ACC112 (cell line): ENCODE data around the gene GAREM2.

Experiments
- H2AFZ ChIP-seq: fragments of 200-600 bp; sonication (generic); one replicate; pipeline ENCODE4 v1.6.0; 2017; ENCODE audit warnings: antibody characterized with exemption, low read length; ENCODE audit not compliant: unreplicated experiment
- H3K27ac ChIP-seq: fragments of 200-600 bp; sonication (generic); 2 replicates; pipeline ENCODE4 v1.5.1; 2014; ENCODE audit warnings: low read depth, mild to moderate bottlenecking, antibody characterized with exemption, low read length, moderate library complexity
- H3K27me3 ChIP-seq: fragments of 200-600 bp; sonication (generic); 2 replicates; pipeline ENCODE4 v1.6.1; 2014; ENCODE audit warnings: mild to moderate bottlenecking, antibody characterized with exemption, low read length, moderate library complexity, mixed read lengths; ENCODE audit not compliant: insufficient read depth
- H3K36me3 ChIP-seq: fragments of 200-600 bp; sonication (generic); 2 replicates; pipeline ENCODE4 v1.6.1; 2016; ENCODE audit warnings: mild to moderate bottlenecking, antibody characterized with exemption, low read length, moderate library complexity, mixed read lengths; ENCODE audit not compliant: insufficient read depth
- H3K4me1 ChIP-seq: fragments of 200-600 bp; sonication (generic); one replicate; pipeline ENCODE4 v1.6.1; 2016; ENCODE audit warnings: low read length, mixed read lengths; ENCODE audit not compliant: insufficient read depth, unreplicated experiment, control insufficient read depth
- H3K4me3 ChIP-seq: fragments of 200-600 bp; sonication (generic); 2 replicates; pipeline ENCODE4 v1.5.1; 2014; ENCODE audit warnings: mild to moderate bottlenecking, low read depth, low read length
- H3K79me2 ChIP-seq: fragments of 200-600 bp; sonication (generic); one replicate; pipeline ENCODE4 v1.6.0; 2016; ENCODE audit warnings: low read length; ENCODE audit not compliant: control insufficient read depth, unreplicated experiment, insufficient read depth

Gene GAREM2

DNA sequence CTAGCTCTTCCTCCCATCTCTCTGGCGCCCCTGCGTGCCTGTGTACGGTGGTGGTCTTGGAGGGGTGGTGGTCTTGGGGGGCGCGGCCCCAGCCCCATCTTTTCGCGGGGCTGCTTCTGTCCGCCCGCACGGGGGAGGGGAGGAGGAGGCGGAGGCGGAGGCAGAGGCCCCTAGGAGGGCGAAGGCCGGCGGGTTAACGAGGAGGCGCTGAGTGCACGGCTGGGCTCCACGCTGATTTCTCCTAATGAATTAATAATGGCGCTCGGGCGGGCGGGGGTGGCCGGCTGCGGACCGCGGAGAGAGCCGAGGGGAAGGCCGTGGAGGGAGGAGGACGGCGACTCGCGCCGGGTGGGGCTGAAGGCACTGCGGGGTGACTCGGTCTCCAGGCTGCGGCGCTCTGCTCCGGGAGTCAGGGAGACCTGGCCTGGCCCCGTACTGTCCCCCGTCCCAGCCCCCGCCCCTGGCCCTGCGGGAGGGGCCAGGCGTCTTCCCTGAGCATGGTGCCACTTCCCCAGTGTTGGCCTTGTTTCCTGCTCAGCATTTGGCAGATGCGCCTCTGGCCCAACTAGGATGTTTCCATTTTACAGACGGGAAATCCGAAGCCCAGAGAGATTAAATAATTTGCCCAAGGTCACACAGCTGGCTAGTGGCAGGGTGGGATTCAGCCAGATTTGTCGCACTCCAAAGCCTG lies 6.0 kb downstream of the GAREM2 start:
- Histone ChIP-seq H3K27ac (no peak overlapping the region), H3K36me3 (no peaks in the 10 kb centered on the region), H3K79me2 (no peaks in the 10 kb centered on the region), H3K4me1 (no peaks in the 10 kb centered on the region), H3K4me3 (peak overlapping the region; percentile 74), H3K27me3 (peaks cover 10% of the 10 kb centered on the region), H2AFZ (peak overlapping the region; percentile 36)

DNA sequence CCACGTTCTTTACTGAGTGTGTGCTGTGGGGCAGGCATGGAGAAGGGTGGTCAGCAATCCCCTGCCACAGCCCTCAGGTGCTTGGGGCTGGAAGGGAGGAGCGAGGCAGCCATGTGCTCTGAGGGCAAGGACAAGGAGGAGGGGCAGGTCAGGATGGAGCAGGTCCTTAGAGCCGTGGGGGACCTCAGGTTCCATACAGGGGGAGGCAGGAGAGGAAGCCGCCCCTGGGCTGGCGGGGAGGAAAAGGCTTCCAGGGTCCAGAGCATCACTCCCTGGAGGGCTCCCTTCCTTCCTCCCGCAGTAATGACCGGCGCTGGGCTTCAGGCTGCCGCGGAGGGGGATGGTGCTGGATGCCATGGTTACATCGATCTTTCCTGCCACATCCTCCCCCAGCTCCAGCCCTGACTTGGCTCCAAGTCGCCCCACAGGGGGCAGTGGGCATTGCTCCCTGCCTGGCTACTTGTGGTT lies 6.6 kb downstream of the GAREM2 start:
- no peak overlapping the region for H3K27ac ChIP-seq
- no peaks in the 10 kb centered on the region for H3K36me3 ChIP-seq
- no peaks in the 10 kb centered on the region for H3K4me1 ChIP-seq
- no peaks in the 10 kb centered on the region for H3K79me2 ChIP-seq
- peaks cover 4% of the 10 kb centered on the region for H3K27me3 ChIP-seq
- peak overlapping the region; percentile 74 for H3K4me3 ChIP-seq
- peak overlapping the region; percentile 34 for H2AFZ ChIP-seq

DNA sequence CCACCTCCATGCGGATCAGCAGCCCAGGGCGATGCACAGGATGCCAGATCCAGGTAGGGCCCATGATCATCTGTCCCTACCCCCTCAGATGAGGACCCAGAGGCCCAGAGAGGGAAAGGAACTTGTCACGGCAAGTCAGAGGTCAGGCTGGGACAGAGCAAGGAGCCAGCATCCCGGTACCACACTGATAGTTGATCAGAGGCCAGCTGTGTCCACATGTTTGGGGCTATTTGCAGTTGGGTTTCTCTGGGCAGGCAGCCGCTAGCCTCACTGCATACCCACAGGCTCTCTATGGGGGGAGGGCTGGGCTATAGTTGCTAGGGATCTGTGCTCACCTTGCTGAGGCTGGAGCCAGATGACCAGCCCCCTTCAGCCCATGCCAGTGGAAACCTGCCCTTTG lies 9.6 kb downstream of the GAREM2 start:
- no peak overlapping the region for H3K4me3 ChIP-seq
- H3K27ac ChIP-seq: no peak overlapping the region
- H3K27me3 ChIP-seq: no peaks in the 10 kb centered on the region
- peaks cover 11% of the 10 kb centered on the region for H3K79me2 ChIP-seq
- no peak overlapping the region for H2AFZ ChIP-seq
- H3K4me1 ChIP-seq: peaks cover 10% of the 10 kb centered on the region
- no peaks in the 10 kb centered on the region for H3K36me3 ChIP-seq

DNA sequence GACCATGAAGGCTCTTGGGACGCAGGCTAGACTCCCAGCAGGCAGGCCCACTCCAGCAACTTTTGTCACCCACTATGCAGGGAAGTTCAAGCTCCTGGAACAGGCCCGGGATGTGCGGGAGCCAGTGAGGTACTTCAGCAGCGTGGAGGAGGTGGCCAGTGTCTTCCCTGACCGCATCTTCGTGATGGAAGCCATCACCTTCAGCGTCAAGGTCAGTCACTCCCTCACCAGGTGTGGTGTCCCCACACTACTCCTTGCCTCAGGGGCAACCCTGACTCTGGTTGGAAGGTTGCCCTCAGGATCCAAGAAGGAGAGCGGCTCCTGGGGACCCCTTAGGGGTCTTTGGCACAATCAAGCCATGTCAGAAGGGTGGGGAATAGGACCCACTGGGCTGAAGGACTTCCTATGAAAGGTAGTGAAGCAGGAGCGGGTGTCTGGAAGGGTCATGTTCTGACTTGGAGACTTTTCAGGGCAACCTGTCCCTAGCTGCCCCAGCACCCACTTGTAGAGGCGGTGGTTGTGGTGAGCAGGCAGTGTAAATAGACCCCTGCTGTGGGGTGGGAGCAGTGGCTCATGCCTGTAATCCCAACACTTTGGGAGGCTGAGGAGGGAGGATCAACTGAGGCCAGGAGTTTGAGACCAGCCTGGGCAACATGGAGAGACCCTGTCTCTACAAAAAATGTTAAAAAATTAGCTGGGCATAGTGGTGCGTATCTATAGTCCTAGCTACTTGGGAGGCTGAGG lies 10.2 kb downstream of the GAREM2 start:
- H3K79me2 ChIP-seq: peaks cover 11% of the 10 kb centered on the region
- no peak overlapping the region for H3K4me3 ChIP-seq
- no peak overlapping the region for H2AFZ ChIP-seq
- no peaks in the 10 kb centered on the region for H3K36me3 ChIP-seq
- H3K27ac ChIP-seq: no peak overlapping the region
- H3K27me3 ChIP-seq: no peaks in the 10 kb centered on the region
- H3K4me1 ChIP-seq: peaks cover 10% of the 10 kb centered on the region

DNA sequence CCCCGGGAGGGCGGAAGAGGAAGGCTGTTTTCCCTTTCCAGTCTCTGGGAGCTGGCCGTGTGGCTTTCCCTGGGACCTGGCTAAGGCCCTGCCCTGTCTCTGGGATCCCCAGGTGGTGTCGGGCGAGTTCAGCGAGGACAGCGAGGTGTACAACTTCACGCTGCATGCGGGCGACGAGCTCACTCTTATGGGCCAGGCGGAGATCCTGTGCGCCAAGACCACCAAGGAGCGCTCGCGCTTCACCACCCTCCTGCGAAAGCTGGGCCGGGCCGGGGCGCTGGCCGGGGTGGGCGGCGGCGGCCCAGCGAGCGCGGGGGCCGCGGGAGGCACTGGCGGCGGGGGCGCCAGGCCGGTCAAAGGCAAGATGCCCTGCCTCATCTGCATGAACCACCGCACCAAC lies 11.2 kb downstream of the GAREM2 start:
- Histone ChIP-seq H3K27ac (no peak overlapping the region), H3K27me3 (no peaks in the 10 kb centered on the region), H2AFZ (peak overlapping the region; percentile 84), H3K79me2 (peaks cover 11% of the 10 kb centered on the region), H3K36me3 (no peaks in the 10 kb centered on the region), H3K4me1 (peaks cover 10% of the 10 kb centered on the region), H3K4me3 (peak overlapping the region; percentile 95)

DNA sequence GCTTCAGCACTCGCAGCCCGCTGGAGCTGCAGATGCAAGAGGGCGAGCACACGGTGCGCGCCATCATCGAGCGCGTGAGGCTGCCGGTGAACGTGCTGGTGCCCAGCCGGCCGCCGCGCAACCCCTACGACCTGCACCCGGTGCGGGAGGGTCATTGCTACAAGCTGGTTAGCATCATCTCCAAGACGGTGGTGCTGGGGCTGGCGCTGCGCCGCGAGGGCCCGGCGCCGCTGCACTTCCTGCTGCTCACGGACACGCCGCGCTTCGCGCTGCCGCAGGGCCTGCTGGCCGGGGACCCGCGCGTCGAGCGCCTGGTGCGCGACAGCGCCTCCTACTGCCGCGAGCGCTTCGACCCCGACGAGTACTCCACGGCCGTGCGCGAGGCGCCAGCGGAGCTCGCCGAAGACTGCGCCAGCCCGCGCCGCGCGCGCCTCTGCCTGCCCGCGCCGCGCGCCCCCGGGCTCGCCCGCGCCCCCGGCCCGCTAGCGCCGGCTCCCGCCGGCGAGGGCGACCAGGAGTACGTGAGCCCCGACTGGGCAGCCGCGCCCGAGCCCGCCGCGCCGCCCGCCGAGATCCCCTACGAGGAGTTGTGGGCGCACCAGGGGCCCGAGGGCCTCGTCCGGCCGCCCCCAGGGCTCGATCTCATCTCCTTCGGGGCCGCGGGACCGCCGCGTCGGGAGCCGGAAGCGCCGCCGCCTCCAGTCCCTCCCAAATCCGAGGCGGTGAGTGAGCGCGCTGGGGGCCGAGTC lies 11.8 kb downstream of the GAREM2 start:
- Histone ChIP-seq H3K4me3 (peak overlapping the region; percentile 95), H3K27ac (peak overlapping the region; percentile 15; the same call in 1 of the 2 replicates), H3K4me1 (peaks cover 10% of the 10 kb centered on the region), H2AFZ (peak overlapping the region; percentile 97), H3K79me2 (peaks cover 11% of the 10 kb centered on the region), H3K27me3 (no peaks in the 10 kb centered on the region), H3K36me3 (no peaks in the 10 kb centered on the region)

DNA sequence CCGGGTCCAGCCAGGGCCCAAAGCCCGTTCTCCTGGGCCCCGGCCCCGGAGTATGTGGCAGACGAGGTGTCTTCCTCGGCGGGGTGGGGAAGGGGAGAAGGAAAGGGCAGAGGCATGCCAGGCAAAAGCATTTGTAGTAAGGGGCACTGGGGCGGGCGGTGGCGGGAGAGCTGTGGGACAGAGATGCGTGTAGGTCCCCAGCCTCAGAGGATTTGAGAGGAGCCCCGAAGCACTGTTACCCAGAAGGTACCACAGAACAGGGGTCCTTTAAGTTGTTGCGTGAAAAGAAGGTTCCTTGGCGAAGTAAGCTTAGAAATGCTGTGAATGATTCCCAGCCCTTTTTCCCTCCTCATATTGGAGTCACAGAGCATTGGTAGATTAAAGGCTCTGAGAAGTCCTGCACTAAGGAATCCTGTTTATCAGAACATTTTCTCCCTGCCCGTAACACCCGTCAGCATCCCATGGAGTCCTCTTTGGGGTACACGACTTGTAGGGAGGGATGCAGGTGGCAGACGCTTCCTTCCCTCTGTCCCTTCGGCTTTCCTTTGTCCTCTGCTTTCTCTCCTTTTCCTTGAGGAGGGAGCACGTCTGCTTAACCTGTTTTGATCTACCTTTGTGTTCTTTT lies 12.5 kb downstream of the GAREM2 start:
- Histone ChIP-seq H3K79me2 (peaks cover 11% of the 10 kb centered on the region), H2AFZ (peak overlapping the region; percentile 97), H3K4me3 (peak overlapping the region; percentile 95), H3K36me3 (no peaks in the 10 kb centered on the region), H3K27me3 (no peaks in the 10 kb centered on the region), H3K27ac (peak overlapping the region; percentile 15; the same call in 1 of the 2 replicates), H3K4me1 (peaks cover 10% of the 10 kb centered on the region)

DNA sequence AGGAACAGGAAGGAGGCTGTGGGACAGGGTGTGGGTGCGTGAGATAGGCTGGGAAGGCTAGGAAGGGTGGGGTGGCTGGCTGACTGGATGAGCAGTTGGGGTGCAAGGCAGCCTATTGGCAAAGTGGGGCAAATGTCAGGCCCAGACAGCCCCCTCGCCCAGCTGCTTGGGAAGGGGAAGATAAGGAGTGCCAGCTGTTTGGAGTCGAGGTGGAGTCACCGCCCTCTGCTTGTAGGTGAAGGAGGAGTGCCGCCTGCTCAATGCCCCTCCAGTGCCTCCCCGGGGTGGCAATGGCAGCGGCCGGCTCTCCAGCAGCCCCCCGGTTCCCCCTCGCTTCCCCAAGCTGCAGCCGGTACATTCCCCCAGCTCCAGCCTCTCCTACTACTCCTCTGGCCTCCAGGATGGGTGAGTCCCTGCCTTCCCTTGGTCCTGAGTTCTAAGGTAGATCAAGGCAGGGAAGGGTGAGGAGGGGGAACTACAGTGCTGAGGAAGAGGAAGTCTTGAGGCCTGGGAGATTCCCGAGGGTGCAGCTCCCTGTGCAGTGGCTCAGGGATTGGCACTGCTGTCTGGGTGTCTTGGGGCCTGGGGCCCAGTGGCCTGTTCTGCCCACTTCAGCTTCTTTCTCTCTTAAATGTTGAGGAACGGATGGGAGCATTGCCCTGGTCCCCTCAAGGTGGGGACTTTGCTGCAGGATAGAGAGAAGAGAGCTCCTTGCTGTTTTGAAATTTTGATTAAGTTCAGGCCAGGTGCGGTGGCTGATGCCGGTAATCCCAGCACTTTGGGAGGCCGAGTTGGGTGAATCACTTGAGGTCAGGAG lies 13.3 kb downstream of the GAREM2 start:
- no peak overlapping the region for H3K27ac ChIP-seq
- peak overlapping the region; percentile 95 for H3K4me3 ChIP-seq
- peaks cover 11% of the 10 kb centered on the region for H3K79me2 ChIP-seq
- no peaks in the 10 kb centered on the region for H3K27me3 ChIP-seq
- H3K4me1 ChIP-seq: peaks cover 10% of the 10 kb centered on the region
- H3K36me3 ChIP-seq: no peaks in the 10 kb centered on the region
- H2AFZ ChIP-seq: no peak overlapping the region

DNA sequence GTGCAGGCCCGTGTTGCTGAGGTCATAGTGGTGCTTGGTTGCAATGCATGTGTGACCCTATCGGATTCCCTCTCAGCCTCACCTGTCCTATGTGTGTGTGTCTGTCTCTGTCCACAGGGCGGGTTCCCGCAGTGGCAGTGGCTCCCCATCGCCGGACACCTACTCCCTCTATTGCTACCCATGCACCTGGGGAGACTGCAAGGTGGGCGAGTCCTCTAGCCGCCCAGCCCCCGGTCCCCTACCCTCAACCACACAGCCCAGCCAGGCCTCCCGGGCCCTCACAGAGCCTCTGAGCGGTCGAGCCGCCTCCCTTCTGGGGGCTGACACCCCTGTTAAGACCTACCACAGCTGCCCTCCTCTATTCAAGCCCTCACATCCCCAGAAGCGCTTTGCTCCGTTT lies 14.2 kb downstream of the GAREM2 start:
- Histone ChIP-seq H2AFZ (no peak overlapping the region), H3K27me3 (no peaks in the 10 kb centered on the region), H3K36me3 (no peaks in the 10 kb centered on the region), H3K4me1 (peaks cover 10% of the 10 kb centered on the region), H3K79me2 (peaks cover 11% of the 10 kb centered on the region), H3K27ac (no peak overlapping the region), H3K4me3 (no peak overlapping the region)
